ENCODE measurements around the gene DYNC1LI1. TPM values are rescaled to one million over a fixed set of nuclear protein-coding genes. Genes with fewer than 3 reads are reported as not detected.
A peak's percentile ranks its signal among the peaks of the same experiment; 100 is the strongest.

The DYNC1LI1 gene
- total and polyA plus RNA-seq, 2 of the 4 experiments (the other 2 are of a cell fraction): 25.2 to 30.8 TPM

GRCh38 chr3:32551496-32551895, 19.2 kb downstream of the DYNC1LI1 start:
- Histone ChIP-seq H3K27ac (ENCODE audit: insufficient read depth, low read length) (no peak overlapping the region), H4K91ac (ENCODE audit: insufficient read depth, low read depth, low read length) (no peak overlapping the region), H3K4ac (ENCODE audit: low read depth, low read length) (no peak overlapping the region), H3K23ac (ENCODE audit: low read depth, low read length) (0 out of 2 replicates have a peak overlapping the region, but pooled peaks have one; percentile 38), H3K79me1 (ENCODE audit: low read depth in 1 of 2, low read length in 2 of 2) (peaks cover 27 to 65% of the 10 kb centered on the region in 2 experiments), H2BK120ac (ENCODE audit: low read depth, low read length) (no peak overlapping the region), H2BK15ac (ENCODE audit: low read depth, low read length) (no peak overlapping the region), H2AK9ac (replicated peaks; ENCODE audit: low read depth, low read length, poor library complexity) (no peak overlapping the region), H2AK5ac (ENCODE audit: low read depth, low read length) (no peak overlapping the region), H3K18ac (ENCODE audit: low read depth, low read length) (no peak overlapping the region), H3K36me3 (ENCODE audit: control insufficient read depth, insufficient read depth, low read length) (no peaks in the 10 kb centered on the region), H4K8ac (ENCODE audit: low read depth in 2 of 2, low read length in 2 of 2) (no peak overlapping the region), H3K4me3 (ENCODE audit: insufficient read depth, low read depth, low read length) (no peak overlapping the region), H3K9ac (ENCODE audit: low read depth, low read length) (no peak overlapping the region), H4K5ac (ENCODE audit: low read depth, low read length) (no peak overlapping the region), H2AFZ (replicated peaks; ENCODE audit: low read length, poor library complexity) (no peak overlapping the region), H3K14ac (replicated peaks; ENCODE audit: low read depth, low read length) (no peak overlapping the region), H3K27me3 (ENCODE audit: control insufficient read depth, insufficient read depth, low read length) (no peaks in the 10 kb centered on the region), H4K20me1 (ENCODE audit: insufficient read depth, low read length) (peaks cover 47% of the 10 kb centered on the region), H3K9me1 (ENCODE audit: insufficient read depth, low read length) (peaks cover 19% of the 10 kb centered on the region), H3K56ac (ENCODE audit: extremely low read depth, insufficient read depth, low read length) (no peak overlapping the region), H2BK20ac (ENCODE audit: low read depth, low read length) (no peak overlapping the region), H3K9me3 (ENCODE audit: control insufficient read depth, insufficient read depth, low read length) (no peaks in the 10 kb centered on the region), H2BK5ac (ENCODE audit: low read depth, low read length, poor library complexity, severe bottlenecking) (no peak overlapping the region), H3K4me1 (ENCODE audit: control insufficient read depth, insufficient read depth, low read length) (peaks cover 2% of the 10 kb centered on the region; the same call in 1 of the 2 replicates), H3K4me2 (ENCODE audit: low read depth, low read length) (no peak overlapping the region)
- dilution Hi-C loops (cut with HindIII; ENCODE audit: low sequenced_read_pairs, unreplicated experiment): no loop called here
- DNase-seq: no peak
- ATAC-seq (ENCODE audit: low read depth): no peak
- TF ChIP-seq NFE2L2 (IDR thresholded peaks at IDR 0.05; ENCODE audit: low read depth, low read length) (no peak), CEBPB (IDR thresholded peaks at IDR 0.05; ENCODE audit: low read depth, low read length) (no peak), MXI1 (IDR thresholded peaks at IDR 0.05; ENCODE audit: borderline replicate concordance, low read depth, low read length) (no peak), CHD1 (IDR thresholded peaks at IDR 0.05; ENCODE audit: low read depth, low read length) (no peak), RAD21 (IDR thresholded peaks at IDR 0.05; ENCODE audit: low read length) (no peak), MAZ (IDR thresholded peaks at IDR 0.05; ENCODE audit: borderline replicate concordance, low read depth, low read length) (no peak), FOS (IDR thresholded peaks at IDR 0.05; ENCODE audit: low read depth, low read length) (no peak), RCOR1 (IDR thresholded peaks at IDR 0.05; ENCODE audit: insufficient replicate concordance, low read length) (no peak)
- TF ChIP-seq, protein P1, sequence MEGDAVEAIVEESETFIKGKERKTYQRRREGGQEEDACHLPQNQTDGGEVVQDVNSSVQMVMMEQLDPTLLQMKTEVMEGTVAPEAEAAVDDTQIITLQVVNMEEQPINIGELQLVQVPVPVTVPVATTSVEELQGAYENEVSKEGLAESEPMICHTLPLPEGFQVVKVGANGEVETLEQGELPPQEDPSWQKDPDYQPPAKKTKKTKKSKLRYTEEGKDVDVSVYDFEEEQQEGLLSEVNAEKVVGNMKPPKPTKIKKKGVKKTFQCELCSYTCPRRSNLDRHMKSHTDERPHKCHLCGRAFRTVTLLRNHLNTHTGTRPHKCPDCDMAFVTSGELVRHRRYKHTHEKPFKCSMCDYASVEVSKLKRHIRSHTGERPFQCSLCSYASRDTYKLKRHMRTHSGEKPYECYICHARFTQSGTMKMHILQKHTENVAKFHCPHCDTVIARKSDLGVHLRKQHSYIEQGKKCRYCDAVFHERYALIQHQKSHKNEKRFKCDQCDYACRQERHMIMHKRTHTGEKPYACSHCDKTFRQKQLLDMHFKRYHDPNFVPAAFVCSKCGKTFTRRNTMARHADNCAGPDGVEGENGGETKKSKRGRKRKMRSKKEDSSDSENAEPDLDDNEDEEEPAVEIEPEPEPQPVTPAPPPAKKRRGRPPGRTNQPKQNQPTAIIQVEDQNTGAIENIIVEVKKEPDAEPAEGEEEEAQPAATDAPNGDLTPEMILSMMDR (conservative IDR thresholded peaks at IDR 0.05; ENCODE audit: low read depth, low read length): no peak
- no TSS peak for BruUV-seq (replicated peaks)
- intact Hi-C loops (cut with micrococcal nuclease): no loop called here
- ChIA-PET POLR2A (ENCODE audit: unreplicated experiment) (no interaction called here), CTCF (no interaction called here)
- in situ Hi-C loops (cut with MboI; ENCODE audit: low sequenced_read_pairs): no loop called here

All from IMR-90 (cell line).